Liver (tissue), 9 donors: ENCODE data around the gene WDFY3. TPM values are rescaled to one million over a fixed set of nuclear protein-coding genes. Genes with fewer than 3 reads are reported as not detected.

ENCODE experiments used
- DNase-seq: peaks from one replicate; pipeline ENCODE4 v3.0.0-alpha.2; 2017; ENCODE audit warnings: low spot score
- H3K27ac ChIP-seq, 2 donors: one replicate each; pipeline ENCODE4 v1.7.0; 2013; ENCODE audit warnings: inconsistent platforms in 2 of 2, low read length in 2 of 2, control low read depth in 1 of 2, low read depth in 1 of 2, mild to moderate bottlenecking in 1 of 2
- H3K27me3 ChIP-seq, 4 donors: one replicate each; pipeline versions ENCODE4 v1.6.1 to v1.7.0; 2013; ENCODE audit warnings: low read length in 3 of 4, inconsistent platforms in 1 of 4, mild to moderate bottlenecking in 1 of 4, moderate library complexity in 1 of 4; ENCODE audit not compliant: control insufficient read depth in 4 of 4, insufficient read depth in 4 of 4
- H3K36me3 ChIP-seq, 4 donors: one replicate each; pipeline versions ENCODE4 v1.6.1 to v1.7.0; 2013; ENCODE audit warnings: low read length in 3 of 4, mild to moderate bottlenecking in 3 of 4, low read depth in 1 of 4, moderate library complexity in 1 of 4; ENCODE audit not compliant: control insufficient read depth in 4 of 4, insufficient read depth in 3 of 4
- H3K4me1 ChIP-seq, 4 donors: one replicate each; pipeline versions ENCODE4 v1.6.1 to v1.7.0; 2013; ENCODE audit warnings: low read length in 3 of 4, mild to moderate bottlenecking in 3 of 4, moderate library complexity in 1 of 4; ENCODE audit not compliant: control insufficient read depth in 4 of 4, insufficient read depth in 4 of 4
- H3K4me3 ChIP-seq, 3 donors: one replicate each; pipeline versions ENCODE4 v1.6.1 to v1.7.0; 2013; ENCODE audit warnings: low read length in 3 of 3, control low read depth in 1 of 3, low read depth in 1 of 3, mild to moderate bottlenecking in 1 of 3
- H3K9ac ChIP-seq, 2 donors: one replicate each; pipeline ENCODE4 v1.7.0; 2013; ENCODE audit warnings: low read length in 2 of 2, mild to moderate bottlenecking in 2 of 2, moderate library complexity in 2 of 2, control low read depth in 1 of 2, low read depth in 1 of 2
- H3K9me3 ChIP-seq, 4 donors: one replicate each; pipeline versions ENCODE4 v1.6.1 to v1.7.0; 2013; ENCODE audit warnings: low read length in 3 of 4; ENCODE audit not compliant: control insufficient read depth in 4 of 4
- ATF3 ChIP-seq: IDR thresholded peaks from 2 replicates; pipeline ENCODE4 v1.6.1; 2016; ENCODE audit warnings: antibody characterized with exemption
- EGR1 ChIP-seq, 2 donors: IDR thresholded peaks; 2 replicates each; pipeline ENCODE4 v1.6.1; 2016 to 2018; ENCODE audit warnings: antibody characterized with exemption in 2 of 2, low read depth in 2 of 2
- FOXA1 ChIP-seq: IDR thresholded peaks from 2 replicates; pipeline ENCODE4 v1.6.1; 2016; ENCODE audit warnings: antibody characterized with exemption
- FOXA2 ChIP-seq: IDR thresholded peaks from 2 replicates; pipeline ENCODE4 v1.6.1; 2016; ENCODE audit warnings: antibody characterized with exemption
- GABPA ChIP-seq, 2 donors: IDR thresholded peaks in 1 of 2; conservative IDR thresholded peaks in 1 of 2; 2 replicates each; pipeline ENCODE4 v1.6.1; 2016; ENCODE audit warnings: antibody characterized with exemption in 2 of 2, mild to moderate bottlenecking in 1 of 2, moderate library complexity in 1 of 2
- HNF4A ChIP-seq, 2 donors: conservative IDR thresholded peaks; 2 replicates each; pipeline ENCODE4 v1.6.1; 2016; ENCODE audit warnings: antibody characterized with exemption in 2 of 2, mild to moderate bottlenecking in 2 of 2
- HNF4G ChIP-seq: IDR thresholded peaks from 2 replicates; pipeline ENCODE4 v1.6.1; 2016; ENCODE audit warnings: antibody characterized with exemption
- JUND ChIP-seq, 2 donors: IDR thresholded peaks; 2 replicates each; pipeline ENCODE4 v1.6.1; 2016; ENCODE audit warnings: antibody characterized with exemption in 2 of 2
- NR2F2 ChIP-seq: IDR thresholded peaks from 2 replicates; pipeline ENCODE4 v1.6.1; 2016; ENCODE audit warnings: antibody characterized with exemption
- RAD21 ChIP-seq, 2 donors: IDR thresholded peaks; 2 replicates each; pipeline ENCODE4 v1.6.1; 2016; ENCODE audit warnings: antibody characterized with exemption in 2 of 2, mild to moderate bottlenecking in 2 of 2
- RXRA ChIP-seq, 2 donors: IDR thresholded peaks; 2 replicates each; pipeline ENCODE4 v1.6.1; 2017 to 2018; ENCODE audit warnings: antibody characterized with exemption in 2 of 2, mild to moderate bottlenecking in 1 of 2
- SP1 ChIP-seq: IDR thresholded peaks from 2 replicates; pipeline ENCODE4 v1.6.1; 2018; ENCODE audit warnings: antibody characterized with exemption, mild to moderate bottlenecking
- TAF1 ChIP-seq: conservative IDR thresholded peaks from 2 replicates; pipeline ENCODE4 v1.6.1; 2016; ENCODE audit warnings: antibody characterized with exemption, mild to moderate bottlenecking
- YY1 ChIP-seq: IDR thresholded peaks from 2 replicates; pipeline ENCODE4 v1.6.1; 2016; ENCODE audit warnings: antibody characterized with exemption, mild to moderate bottlenecking
- WGBS: extraction: QIAGEN DNeasy Blood & Tissue Kit; methylation state at CpG from one replicate; pipeline ENCODE4 v1.1.7; 2013; 5-methylcytosine and 5-hydroxymethylcytosine counted together
- polyA plus RNA-seq, 2 donors: library from polyadenylated mRNA; stranded (reverse) in 1 of 2; unstranded in 1 of 2; fragments of 200-250 nt in 1 of 2; fragments of >200 nt in 1 of 2; fragmentation: Nextera tagmentation in 1 of 2; extraction: Ambion mirVana in 1 of 2; gene quantifications; one replicate each; pipeline versions ENCODE4 v1.2.1 to v1.2.3, GENCODE V29; 2013 to 2015
- total RNA-seq, 2 donors: library from RNA; depleted of rRNA; stranded (reverse); fragments of >200 nt; gene quantifications; one replicate each; pipeline ENCODE4 v1.2.3, GENCODE V29; 2014
- TF ChIP-seq, protein P1 (sequence below): IDR thresholded peaks from 2 replicates; pipeline ENCODE4 v1.6.1; 2016; ENCODE audit warnings: antibody characterized with exemption
- TF ChIP-seq, protein P2 (sequence below): IDR thresholded peaks from 2 replicates; pipeline ENCODE4 v1.6.1; 2016; ENCODE audit warnings: antibody characterized with exemption
- TF ChIP-seq, protein P3 (sequence below): fragments of 150-350 bp; IDR thresholded peaks from 2 replicates; pipeline ENCODE4 v1.5.1; 2017; ENCODE audit warnings: improper control_type of control experiment, low read depth, low read length; ENCODE audit not compliant: missing input control
- TF ChIP-seq, protein P4 (sequence below): IDR thresholded peaks from 2 replicates; pipeline ENCODE4 v1.6.1; 2016; ENCODE audit warnings: antibody characterized with exemption, mild to moderate bottlenecking
- donor health status: healthy.
- donor health status: healthy.
- donor health status: healthy.
- donor health status: healthy.
- donor health status: healthy.

WDFY3 gene
- total and polyA plus RNA-seq, 4 donors: 3.2 to 50.5 (median 19.2) TPM

DNA sequence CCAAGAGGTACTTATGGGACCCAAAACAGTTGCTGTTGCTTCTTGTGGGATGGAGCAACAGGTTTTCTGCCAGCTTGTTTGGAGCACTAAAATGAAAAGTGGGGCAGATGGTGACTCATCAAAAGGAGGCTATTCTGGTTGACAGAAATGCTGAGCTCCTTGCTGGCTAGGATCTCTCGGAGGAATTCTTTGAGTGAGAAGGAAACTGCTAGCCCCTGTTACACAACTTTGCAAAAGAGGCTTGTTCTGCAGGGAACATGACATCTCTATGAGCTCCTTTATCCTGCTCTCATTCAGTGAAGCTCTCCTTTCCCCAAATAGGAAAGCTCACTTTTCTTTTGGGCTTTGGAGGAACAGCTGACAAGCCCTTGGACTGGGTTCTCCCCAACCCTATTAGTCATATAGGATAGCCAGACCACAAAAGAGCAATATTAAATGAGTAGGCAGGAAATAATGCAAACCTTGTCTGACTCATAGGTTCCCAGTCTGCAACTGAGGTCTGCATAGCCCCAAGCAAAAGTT, 275.3 kb downstream of the WDFY3 start:
- Histone ChIP-seq H3K9me3 (no peaks in the 10 kb centered on the region), H3K27ac (no peak overlapping the region), H3K27me3 (no peaks in the 10 kb centered on the region), H3K4me3 (no peak overlapping the region), H3K4me1 (no peaks in the 10 kb centered on the region), H3K9ac (no peak overlapping the region), H3K36me3 (peaks cover 5 to 44% (median 38%) of the 10 kb centered on the region in 4 donors)
- TF ChIP-seq HNF4G (no peak), TAF1 (no peak), HNF4A (conservative IDR thresholded peaks at IDR 0.05) (no peak), RAD21 (IDR thresholded peaks at IDR 0.05) (no peak), JUND (IDR thresholded peaks at IDR 0.05) (no peak), EGR1 (IDR thresholded peaks at IDR 0.05; ENCODE audit: low read depth in 2 of 2) (no peak), ATF3 (no peak), SP1 (no peak), FOXA2 (no peak)
- TF ChIP-seq, protein P1, sequence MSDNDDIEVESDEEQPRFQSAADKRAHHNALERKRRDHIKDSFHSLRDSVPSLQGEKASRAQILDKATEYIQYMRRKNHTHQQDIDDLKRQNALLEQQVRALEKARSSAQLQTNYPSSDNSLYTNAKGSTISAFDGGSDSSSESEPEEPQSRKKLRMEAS: no peak
- TF ChIP-seq, protein P2, sequence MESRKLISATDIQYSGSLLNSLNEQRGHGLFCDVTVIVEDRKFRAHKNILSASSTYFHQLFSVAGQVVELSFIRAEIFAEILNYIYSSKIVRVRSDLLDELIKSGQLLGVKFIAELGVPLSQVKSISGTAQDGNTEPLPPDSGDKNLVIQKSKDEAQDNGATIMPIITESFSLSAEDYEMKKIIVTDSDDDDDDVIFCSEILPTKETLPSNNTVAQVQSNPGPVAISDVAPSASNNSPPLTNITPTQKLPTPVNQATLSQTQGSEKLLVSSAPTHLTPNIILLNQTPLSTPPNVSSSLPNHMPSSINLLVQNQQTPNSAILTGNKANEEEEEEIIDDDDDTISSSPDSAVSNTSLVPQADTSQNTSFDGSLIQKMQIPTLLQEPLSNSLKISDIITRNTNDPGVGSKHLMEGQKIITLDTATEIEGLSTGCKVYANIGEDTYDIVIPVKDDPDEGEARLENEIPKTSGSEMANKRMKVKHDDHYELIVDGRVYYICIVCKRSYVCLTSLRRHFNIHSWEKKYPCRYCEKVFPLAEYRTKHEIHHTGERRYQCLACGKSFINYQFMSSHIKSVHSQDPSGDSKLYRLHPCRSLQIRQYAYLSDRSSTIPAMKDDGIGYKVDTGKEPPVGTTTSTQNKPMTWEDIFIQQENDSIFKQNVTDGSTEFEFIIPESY: no peak
- 81% methylated on average over 1 of the region's 1 CpG for WGBS
- no peak for DNase-seq

- Histone ChIP-seq H3K4me3 (no peak overlapping the region), H3K9me3 (no peaks in the 10 kb centered on the region), H3K27me3 (no peaks in the 10 kb centered on the region), H3K27ac (no peak overlapping the region), H3K4me1 (no peaks in the 10 kb centered on the region), H3K36me3 (peaks cover 4 to 38% (median 35%) of the 10 kb centered on the region in 4 donors), H3K9ac (no peak overlapping the region)
- 97% methylated on average over 7 of the region's 7 CpGs for WGBS
- no peak for DNase-seq
- TF ChIP-seq HNF4A (conservative IDR thresholded peaks at IDR 0.05) (no peak), RAD21 (IDR thresholded peaks at IDR 0.05) (no peak), FOXA2 (no peak), JUND (IDR thresholded peaks at IDR 0.05) (no peak), YY1 (no peak), GABPA (IDR thresholded peaks at IDR 0.05 in 1 of 2, conservative IDR thresholded peaks at IDR 0.05 in 1 of 2) (no peak), ATF3 (no peak), RXRA (IDR thresholded peaks at IDR 0.05) (no peak), EGR1 (IDR thresholded peaks at IDR 0.05; ENCODE audit: low read depth in 2 of 2) (no peak), FOXA1 (no peak), NR2F2 (no peak)
- TF ChIP-seq, protein P1: no peak
- TF ChIP-seq, protein P2: no peak
- TF ChIP-seq, protein P3, sequence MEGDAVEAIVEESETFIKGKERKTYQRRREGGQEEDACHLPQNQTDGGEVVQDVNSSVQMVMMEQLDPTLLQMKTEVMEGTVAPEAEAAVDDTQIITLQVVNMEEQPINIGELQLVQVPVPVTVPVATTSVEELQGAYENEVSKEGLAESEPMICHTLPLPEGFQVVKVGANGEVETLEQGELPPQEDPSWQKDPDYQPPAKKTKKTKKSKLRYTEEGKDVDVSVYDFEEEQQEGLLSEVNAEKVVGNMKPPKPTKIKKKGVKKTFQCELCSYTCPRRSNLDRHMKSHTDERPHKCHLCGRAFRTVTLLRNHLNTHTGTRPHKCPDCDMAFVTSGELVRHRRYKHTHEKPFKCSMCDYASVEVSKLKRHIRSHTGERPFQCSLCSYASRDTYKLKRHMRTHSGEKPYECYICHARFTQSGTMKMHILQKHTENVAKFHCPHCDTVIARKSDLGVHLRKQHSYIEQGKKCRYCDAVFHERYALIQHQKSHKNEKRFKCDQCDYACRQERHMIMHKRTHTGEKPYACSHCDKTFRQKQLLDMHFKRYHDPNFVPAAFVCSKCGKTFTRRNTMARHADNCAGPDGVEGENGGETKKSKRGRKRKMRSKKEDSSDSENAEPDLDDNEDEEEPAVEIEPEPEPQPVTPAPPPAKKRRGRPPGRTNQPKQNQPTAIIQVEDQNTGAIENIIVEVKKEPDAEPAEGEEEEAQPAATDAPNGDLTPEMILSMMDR: no peak
- TF ChIP-seq, protein P4, sequence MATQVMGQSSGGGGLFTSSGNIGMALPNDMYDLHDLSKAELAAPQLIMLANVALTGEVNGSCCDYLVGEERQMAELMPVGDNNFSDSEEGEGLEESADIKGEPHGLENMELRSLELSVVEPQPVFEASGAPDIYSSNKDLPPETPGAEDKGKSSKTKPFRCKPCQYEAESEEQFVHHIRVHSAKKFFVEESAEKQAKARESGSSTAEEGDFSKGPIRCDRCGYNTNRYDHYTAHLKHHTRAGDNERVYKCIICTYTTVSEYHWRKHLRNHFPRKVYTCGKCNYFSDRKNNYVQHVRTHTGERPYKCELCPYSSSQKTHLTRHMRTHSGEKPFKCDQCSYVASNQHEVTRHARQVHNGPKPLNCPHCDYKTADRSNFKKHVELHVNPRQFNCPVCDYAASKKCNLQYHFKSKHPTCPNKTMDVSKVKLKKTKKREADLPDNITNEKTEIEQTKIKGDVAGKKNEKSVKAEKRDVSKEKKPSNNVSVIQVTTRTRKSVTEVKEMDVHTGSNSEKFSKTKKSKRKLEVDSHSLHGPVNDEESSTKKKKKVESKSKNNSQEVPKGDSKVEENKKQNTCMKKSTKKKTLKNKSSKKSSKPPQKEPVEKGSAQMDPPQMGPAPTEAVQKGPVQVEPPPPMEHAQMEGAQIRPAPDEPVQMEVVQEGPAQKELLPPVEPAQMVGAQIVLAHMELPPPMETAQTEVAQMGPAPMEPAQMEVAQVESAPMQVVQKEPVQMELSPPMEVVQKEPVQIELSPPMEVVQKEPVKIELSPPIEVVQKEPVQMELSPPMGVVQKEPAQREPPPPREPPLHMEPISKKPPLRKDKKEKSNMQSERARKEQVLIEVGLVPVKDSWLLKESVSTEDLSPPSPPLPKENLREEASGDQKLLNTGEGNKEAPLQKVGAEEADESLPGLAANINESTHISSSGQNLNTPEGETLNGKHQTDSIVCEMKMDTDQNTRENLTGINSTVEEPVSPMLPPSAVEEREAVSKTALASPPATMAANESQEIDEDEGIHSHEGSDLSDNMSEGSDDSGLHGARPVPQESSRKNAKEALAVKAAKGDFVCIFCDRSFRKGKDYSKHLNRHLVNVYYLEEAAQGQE: no peak
Measured at GRCh38 chr4:84690481-84690880, 276.0 kb downstream of the WDFY3 start.
